GM19455 (cell line): ENCODE results near the gene SLC25A23.
"Not testable (repeated sequence)": the region's sequence is repeated elsewhere in the genome, so short reads cannot be mapped to it uniquely, and the experiment has no call there.

ENCODE experiments used
- ATAC-seq: cut with Tn5 transposase; IDR thresholded peaks from one replicate; pipeline ENCODE4 v1.9.1; 2021; ENCODE audit not compliant: unreplicated experiment

SLC25A23 gene

DNA sequence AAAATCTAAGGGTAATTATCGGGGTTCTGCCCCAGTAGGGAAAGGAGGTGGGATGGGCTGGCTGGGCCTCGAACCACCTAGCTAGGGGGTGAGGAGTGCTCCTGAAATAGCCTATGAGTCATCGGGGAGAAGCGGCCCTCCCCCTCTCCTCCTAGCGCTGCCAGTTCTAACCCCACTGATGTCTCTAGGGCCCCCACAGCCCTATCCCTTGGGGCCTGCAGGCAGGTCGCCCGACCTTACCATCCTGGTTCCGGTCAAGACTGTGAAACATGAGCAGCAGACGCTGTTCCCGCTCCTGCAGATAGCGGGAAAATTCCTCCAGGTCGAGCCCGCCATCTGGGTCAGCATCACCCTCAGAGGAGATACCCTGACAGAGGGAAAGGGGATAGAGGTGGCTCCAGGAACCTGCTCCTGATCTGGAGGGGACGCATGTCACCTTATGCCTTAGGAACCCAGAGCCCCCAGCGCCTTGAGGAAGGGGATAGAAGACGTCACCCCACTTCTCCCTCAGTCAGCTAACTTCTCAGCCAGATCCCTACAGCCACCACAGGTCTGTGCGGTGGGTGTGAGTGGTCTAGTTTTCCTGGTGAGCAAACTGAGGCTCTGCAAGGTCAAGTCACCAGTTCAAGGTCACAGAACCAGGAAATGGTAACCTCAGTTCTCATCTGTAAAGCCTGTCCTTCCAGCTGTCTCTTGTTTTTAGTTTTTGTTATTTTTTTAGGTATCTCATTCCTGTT lies 1.5 kb downstream of the SLC25A23 start:
- no peak for ATAC-seq

DNA sequence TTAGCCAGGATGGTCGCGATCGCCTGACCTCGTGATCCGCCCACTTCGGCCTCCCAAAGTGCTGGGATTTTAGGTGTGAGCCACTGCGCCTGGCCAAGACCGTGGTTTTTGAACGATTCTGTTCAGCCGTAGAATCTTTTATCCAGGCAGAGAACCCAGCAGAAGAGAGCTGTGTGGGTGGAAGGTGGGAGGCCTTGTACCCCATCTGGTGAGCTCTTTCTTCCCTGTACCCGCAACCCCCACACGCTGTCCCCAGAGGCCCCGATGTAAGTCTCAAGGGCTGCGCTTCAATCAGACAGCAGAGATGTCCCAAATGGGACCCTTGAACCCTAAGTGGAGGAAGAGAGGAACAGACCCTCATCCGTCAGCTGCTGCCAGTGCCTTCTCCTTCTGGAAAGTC lies 3.7 kb downstream of the SLC25A23 start:
- ATAC-seq = no peak

DNA sequence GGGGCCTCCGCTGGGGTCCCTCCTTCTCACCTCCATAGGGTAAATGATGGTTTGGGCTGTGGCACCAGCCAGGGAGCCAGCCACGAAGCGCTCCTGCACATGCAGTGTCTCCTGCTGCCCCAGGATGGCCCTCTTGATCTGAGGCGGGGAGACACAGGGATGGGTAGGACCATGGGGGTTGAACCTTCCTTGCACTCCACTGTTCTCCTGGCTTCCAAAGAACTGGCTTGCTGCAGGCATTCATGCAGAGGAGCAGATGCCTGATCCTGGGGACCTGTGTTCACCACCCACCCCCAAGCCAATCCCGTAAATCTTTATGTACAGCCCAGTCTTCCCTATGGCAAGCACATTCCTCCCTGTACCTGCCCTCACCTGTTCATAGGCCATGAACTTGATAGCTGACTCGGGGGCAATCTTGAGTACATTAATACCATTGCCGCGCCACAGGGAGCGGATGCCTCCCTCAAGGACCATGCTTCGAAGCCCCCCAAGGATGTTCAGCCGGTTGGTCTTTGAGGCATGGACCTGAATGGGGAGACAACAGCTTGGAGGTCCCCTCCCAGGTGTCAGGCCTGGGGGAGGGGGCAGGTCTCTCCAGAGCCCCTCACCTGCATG lies 5.5 kb downstream of the SLC25A23 start:
- ATAC-seq = no peak

DNA sequence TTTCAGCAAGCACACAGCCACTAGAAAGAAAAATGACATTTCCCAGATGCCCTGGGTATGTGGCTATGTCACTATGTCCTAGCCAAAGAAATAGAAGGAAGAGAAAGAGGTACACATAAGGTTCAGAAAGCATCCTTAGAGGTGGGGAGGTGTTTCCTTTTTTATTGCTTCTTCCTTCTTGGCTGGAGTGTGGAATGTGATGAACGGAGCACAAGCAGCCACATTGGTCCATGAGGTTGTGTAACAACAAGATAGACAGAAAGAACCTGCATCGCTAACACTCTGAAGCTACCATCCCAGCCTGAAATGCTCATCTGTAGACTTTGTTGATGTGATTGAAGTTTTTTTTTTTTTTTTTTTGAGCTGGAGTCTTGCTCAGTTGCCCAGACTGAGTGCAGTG lies 6.7 kb downstream of the SLC25A23 start:
- no peak for ATAC-seq

DNA sequence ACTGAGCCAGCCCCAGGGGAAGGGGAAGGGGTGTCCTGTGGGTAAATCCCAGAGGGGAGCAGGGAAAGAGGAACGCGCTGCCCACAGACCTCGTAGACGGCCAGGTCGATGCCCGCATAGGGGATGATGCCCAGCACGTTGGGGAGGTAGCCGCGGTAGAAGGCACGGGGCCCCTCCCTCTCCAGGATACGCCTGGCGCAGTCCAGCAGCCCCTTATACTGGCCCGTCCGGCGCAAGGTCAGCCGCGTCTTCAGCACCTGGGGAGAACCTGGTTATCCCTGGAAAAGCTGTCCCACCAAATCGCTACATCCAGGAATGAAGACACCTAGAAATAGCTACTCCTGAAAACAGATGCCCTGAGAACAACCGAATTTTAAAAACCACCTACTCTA lies 7.4 kb downstream of the SLC25A23 start:
- no peak for ATAC-seq

DNA sequence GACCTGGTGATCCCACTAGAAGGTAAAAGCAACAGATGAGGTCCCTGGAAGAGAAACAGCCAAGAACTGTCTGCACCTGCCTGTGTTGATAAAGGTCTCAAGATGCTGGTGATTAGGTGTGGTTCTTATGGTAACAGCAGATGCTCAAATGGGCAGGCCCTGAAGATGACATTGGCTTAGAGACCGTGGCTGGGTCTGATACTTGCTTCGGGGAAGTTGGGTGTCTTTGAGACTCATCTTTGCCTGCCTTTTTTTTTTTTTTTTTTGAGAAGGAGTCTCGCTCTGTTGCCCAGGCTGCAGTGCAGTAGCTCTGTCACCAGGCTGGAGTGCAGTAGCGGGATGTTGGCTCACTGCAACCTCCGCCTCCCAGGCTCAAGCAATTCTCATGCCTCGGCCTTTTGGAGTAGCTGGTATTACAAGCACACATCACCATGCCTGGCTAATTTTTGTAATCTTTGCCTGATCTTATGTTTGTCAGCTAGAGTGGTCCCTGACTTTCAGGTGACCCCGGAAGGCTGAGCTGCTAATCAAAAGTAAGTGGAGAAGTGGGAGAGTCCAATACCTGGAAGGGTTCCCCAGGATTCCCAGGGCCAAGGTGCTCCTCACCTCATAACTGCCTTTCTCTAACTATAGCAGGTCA lies 7.9 kb downstream of the SLC25A23 start:
- no peak for ATAC-seq

DNA sequence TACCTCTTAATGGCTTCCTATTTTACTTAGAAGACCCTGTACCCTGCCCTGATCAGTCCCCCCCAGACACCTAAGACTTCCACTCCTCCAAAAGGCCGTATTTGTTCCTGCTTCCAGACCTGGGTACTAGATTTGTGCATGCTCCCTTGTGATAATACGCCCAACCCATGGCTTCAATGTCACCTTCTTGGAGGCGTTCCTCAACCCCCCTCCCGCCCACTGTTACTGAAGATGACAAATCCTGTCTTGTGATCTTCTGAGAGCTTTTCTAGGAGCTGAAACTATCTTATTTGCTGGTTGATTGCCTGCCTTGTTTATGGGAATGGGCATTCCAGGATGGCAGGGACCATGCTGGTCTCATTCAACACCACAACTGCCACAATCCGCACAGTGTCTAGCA lies 9.4 kb downstream of the SLC25A23 start:
- ATAC-seq = no peak

DNA sequence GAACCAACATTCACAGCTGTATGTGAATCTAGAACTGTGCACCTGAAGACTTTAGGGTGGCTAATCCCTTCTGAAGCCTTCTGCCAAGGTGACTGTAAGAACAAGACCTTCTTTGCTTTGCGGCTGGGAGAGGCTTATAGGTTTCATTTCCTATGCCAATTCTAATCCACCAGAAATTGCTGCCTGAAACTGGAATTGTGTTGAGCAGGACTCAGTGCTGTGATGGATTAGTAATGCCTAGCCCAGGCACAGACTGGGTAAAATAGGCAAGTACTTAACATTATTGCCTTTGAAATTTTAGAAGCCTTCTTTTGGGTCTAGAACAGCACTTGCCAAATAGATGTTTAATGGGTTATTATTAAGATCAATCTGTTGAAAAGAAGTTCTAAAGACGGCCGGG lies 11.5 kb downstream of the SLC25A23 start:
- ATAC-seq = no peak

DNA sequence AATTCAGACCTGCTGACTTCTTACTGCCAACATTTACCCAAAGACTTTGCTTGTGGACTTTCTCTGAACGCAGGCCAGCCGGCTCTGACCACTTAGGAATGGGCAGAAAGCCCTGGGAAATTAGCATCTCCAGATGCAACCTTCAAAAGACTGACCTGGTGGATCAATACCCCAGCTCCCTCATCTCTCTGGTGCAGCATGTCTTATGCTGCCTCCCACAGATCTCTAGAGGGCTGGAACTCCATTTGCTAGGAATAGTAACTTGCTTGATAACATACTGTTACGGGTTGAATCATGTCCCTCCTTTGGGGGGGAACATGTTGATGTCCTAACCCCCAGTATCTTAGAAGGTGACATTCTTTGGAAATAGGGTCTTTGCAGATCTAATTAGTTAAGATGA lies 13.1 kb downstream of the SLC25A23 start:
- ATAC-seq = no peak

DNA sequence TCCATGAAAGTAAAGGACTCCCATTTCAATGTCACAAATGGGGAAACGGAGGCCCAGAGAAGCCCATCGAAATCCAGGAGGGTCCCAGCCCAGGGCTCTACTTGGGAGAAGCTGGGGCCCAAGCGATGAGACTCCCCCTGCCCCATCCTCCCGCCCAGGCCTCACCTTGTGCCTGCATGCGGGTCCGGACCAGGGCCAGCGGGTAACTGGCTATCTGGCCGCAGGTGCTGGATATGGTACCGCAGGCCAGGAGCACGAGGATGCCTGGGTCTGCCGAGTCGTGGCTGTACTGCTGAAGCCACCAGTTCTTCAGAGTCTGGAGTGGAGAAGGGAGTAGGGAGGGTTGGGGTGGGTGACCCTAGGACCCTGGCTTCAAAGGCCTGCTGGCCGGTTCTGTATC lies 15.6 kb downstream of the SLC25A23 start:
- ATAC-seq = no peak

DNA sequence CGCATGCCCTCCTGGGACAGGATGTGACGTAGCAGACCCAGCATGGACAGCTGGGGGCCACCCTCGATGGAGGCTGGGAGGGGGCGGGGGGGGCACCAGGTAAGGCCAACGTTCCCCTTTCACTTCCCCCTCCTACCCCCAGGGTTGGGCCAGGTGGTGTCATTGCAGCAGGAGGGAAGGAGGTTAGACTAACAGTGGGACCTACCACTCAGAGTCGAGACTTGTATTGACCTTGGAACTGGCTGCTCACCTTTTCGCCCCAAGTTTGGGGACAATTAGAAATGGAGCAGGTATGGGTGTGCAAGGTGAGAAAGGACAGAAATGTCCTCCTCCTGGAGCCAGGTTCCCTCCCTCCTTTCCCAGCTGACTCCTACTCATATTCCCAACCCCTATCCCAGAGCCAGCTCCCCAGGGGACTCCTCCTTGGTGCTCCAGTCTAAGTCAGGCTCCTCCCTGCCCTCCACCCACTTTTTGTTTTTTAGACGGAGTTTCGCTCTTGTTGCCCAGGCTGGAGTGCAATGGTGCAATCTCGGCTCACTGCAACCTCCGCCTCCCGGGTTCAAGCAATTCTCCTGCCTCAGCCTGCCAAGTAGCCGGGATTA lies 17.4 kb downstream of the SLC25A23 start:
- no peak for ATAC-seq

DNA sequence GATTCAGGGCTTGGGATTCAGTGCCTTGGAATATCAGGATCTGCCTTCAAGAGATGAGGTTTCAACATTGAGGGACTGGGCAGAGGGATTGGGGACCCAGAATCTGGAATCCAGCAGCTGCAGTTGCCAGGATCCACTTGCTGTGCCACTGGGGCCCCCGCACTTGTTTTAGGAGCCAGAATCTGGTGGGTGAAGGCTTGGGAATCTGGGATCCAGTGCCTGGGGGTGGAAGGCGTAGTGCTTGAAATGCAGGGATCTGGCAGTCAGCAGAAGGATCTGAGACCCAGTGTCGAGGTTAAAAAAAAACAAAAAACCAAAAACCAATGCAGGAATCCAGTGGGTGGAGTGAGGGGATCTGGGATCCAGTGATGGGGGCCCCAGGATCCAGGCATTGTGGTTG lies 18.7 kb downstream of the SLC25A23 start:
- no peak for ATAC-seq

DNA sequence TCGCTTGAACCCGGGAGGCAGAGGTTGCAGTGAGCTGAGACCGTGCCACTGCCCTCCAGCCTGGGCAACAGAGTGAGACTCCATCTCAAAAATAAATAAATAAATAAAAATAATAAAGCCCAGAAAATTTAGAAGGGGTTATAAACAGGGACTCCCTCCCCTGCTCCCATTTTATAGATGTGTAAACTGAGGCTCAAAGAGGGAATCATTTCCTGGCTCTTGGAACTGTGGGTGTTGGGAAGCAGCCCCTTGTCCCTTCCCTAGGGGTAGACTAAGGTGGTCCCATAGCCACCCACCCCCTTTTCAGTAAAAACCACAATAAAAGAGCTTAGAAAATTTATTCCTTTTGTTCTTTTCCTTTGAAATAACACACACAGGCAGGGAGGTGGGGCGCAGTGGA lies 19.8 kb downstream of the SLC25A23 start:
- ATAC-seq = no peak

DNA sequence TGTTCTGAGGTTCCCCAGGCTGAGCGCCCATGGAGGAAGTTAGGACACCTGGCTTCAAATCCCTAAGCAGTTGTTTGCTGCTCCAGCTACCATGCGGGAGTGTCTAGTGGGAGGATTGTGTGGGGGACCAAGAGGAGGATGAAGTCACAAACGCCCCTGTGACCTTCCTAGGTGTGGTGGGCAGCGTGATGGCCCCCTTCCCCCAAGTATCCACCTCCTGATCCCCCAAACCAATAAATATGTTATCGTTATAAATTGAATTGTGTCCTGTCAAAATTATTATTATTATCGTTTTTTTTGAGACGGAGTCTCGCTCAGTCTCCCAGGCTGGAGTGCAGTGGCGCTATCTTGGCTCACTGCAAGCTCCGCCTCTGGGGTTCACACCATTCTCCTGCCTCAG lies 25.9 kb downstream of the SLC25A23 start, which contains the start of gene SLC25A41:
SLC25A41 (minus strand) TSS at position 101 of the 400 bp plus-strand sequence; CDS start at position 31, 70 bp downstream.
- no peak for ATAC-seq

DNA sequence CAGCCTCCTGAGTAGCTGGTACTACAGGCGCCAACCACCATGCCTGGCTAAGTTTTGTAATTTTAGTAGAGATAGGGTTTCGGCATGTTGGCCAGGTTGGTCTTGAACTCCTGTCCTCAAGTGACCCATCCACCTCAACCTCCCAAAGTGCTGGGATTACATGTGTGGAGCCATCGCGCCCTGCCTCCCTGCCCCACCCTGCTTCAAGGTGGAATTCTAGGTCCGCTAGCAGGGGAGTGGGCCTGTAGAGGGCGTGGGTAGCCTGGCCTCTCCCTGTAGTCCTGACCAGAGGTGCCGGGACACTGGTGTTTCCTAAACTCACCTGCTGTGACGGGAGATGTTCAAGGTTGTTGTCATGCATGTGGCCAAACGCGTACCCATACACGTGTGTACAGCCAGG lies 26.4 kb downstream of the SLC25A23 start:
- no peak for ATAC-seq

DNA sequence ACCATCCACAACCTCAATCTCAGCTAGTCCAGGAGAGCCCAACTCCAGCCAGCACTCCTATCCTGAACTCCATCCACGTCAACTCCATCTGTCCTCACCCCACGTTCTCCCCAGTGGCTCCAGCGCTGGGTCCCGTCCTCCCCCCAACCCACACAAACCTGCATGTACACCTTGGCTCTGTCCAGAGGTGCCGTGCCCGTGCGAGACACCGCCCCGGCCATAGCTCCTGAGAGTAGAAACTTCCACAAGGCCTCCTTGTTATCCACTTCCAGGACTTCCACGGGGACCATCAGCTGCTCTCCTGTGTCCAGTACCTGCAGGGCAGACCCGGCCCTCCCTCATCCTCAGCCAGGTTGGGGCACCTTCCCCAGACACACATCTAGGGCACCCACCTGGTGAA lies 27.7 kb downstream of the SLC25A23 start:
- ATAC-seq = no peak

DNA sequence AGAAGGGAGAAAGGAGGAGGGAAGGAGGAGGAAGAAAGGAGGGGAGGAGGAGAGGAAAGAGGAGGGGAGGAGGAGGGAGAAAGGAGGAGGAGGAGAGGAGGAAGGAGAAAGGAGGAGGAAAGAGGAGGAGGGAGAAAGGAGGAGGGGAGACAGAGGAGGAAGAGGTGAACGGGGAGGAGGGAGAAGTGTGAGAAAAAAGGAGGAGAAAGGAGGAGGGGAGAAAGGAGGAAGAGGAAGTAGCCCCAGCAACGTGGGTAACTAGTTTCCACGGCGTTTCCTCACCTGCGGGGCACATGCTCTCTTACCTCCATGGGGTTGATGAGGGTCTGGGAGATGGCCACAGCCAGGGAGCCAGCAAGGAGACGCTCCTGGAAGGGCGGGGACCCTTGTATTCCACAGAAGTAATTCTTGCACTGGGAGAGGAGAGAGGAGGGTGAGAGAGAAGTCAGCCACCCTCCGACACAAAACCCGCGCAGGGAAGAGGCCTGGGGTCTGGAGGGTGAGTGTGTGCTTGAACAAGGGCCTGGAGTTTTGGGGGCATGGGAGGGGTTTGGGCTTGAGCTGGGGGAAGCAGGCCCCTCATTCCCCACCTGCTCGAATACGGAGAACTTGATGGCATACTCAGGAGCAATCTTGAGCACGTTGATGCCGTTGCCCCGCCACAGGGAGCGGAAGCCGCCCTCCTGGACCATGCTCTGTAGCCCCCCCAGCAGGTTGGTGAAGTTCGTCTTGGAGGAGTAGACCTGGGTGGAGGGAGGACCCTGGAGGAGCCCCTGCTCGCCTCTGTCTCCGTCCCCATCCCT lies 30.0 kb downstream of the SLC25A23 start:
- no peak for ATAC-seq

DNA sequence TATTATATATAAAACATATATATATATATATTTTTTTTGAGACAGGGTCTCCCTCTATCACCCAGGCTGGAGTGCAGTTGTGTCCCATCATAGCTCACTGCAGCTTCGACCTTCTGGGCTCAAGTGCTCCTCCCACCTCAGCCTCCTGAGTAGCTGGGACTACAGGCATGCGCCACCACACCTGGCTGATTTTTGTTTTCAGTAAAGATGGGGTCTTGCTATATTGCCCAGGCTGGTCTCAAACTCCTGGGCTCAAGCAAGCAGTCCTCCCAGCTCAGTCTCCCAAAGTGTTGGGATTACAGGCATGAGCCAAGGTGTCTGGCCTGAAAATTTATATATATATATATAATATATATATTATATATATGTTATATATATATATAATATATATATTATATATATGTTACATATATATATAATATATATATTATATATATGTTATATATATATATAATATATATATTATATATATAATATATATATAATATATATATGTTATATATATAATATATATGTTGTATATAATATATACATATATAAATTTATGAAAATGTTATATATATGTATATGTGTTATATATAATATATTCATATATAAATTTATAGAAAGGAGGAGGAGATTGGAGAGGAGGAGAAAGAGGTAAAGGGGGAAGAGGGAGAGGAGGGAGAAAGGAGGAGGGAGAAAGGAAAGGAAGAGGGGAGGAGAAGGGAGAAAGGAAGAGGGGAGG lies 30.7 kb downstream of the SLC25A23 start:
- not testable (repeated sequence) for ATAC-seq

DNA sequence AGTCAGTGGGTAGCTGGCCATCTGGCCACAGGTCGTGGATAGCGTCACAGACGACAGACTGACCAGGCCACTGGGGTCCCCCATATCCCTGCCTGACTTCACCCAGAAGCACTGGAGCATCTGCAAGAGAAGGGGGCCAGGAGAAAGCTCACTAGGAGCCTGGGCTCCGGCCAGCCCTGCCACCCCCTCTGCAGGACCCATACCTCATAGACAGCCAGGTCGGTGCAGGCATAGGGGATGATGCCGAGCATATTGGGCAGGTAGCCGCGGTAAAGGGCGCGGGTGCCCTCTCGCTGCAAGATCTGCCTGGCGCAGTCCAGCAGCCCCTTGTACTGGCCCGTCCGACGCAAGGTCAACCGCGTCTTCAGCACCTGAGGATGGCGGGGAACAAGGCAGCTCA lies 32.5 kb downstream of the SLC25A23 start:
- ATAC-seq = no peak
